Measurements from ENCODE around the gene MSH5. TPM values are rescaled to one million over a fixed set of nuclear protein-coding genes. Genes with fewer than 3 reads are reported as not detected.

The MSH5 gene
- total and polyA plus RNA-seq, 2 of the 13 experiments (the other 11 are each of a cell fraction or from before 2014, with no cell fraction given) = 10.2 to 38.7 TPM

DNA sequence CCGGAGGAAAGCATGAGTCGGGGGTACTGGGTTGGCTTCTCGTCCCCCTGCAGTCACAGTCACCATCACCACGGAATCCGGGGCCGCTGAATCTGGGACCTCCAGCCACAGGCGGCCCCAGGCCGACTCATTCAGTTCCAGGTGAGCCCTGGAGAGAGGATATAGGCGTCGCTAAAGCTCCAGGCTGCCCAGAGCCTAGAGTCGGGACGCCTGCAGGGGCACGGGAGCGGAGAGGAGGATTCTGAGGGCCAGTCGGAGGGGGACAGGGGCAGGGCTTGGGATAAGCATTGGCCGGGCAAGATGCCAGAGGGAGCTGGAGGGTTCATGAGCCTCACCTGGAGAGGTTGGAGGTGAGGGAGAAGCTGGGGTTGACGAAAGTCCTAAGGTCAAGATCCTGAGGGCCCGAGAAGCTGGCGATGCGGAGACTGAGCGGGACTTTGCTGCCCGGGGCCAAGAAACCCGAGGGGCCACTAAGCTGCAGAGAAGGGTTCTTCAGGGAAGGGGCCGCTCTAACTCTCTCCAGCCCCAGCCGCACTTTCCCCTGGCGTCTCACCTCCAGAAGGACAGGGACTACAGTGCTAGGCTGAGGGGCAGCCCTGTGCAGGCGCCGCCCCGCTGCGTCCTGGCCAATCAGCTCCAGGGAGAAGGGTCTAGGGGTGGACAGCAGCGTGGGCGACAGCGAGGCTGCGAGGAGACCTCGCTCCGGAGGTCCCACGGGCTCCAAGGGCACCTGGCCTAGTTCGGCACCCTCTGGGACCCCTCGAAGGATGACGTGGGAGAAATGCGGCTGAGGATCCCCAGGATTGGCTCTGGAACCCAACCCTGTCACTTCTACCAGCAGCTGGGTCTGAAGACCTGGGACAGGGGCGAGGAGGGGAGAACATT is 26.3 kb downstream of the MSH5 start (continued):
- TF ChIP-seq SCMH1 (CRISPR knock-in tag; IDR thresholded peaks at IDR 0.05; ENCODE audit: borderline replicate concordance) = no peak
- peak; percentile 46; the same call in 1 of the 2 replicates for TF ChIP-seq ESRRA (CRISPR knock-in tag; IDR thresholded peaks at IDR 0.05; ENCODE audit: low read depth)
- peak; percentile 55; the same call in 1 of the 2 replicates for TF ChIP-seq CHCHD3 (CRISPR knock-in tag; IDR thresholded peaks at IDR 0.05)
- TF ChIP-seq, protein P1, sequence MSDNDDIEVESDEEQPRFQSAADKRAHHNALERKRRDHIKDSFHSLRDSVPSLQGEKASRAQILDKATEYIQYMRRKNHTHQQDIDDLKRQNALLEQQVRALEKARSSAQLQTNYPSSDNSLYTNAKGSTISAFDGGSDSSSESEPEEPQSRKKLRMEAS (IDR thresholded peaks at IDR 0.05) = peak; percentile 91
- TF ChIP-seq, protein P2, sequence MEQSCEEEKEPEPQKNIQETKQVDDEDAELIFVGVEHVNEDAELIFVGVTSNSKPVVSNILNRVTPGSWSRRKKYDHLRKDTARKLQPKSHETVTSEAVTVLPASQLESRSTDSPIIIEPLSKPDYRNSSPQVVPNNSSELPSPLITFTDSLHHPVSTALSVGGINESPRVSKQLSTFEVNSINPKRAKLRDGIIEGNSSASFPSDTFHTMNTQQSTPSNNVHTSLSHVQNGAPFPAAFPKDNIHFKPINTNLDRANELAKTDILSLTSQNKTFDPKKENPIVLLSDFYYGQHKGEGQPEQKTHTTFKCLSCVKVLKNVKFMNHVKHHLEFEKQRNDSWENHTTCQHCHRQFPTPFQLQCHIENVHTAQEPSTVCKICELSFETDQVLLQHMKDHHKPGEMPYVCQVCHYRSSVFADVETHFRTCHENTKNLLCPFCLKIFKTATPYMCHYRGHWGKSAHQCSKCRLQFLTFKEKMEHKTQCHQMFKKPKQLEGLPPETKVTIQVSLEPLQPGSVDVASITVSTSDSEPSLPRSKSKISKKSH (CRISPR knock-in tag; IDR thresholded peaks at IDR 0.05; ENCODE audit: borderline replicate concordance) = peak; percentile 37; the same call in 1 of the 2 replicates
- TF ChIP-seq ZNF572 (CRISPR knock-in tag; IDR thresholded peaks at IDR 0.05) = 0 out of 2 replicates have a peak, but pooled peaks have one; percentile 45
- TF ChIP-seq CC2D1A (CRISPR knock-in tag; IDR thresholded peaks at IDR 0.05) = 0 out of 2 replicates have a peak, but pooled peaks have one; percentile 14
- TF ChIP-seq HES4 (CRISPR knock-in tag; IDR thresholded peaks at IDR 0.05; ENCODE audit: borderline replicate concordance) = no peak
- TF ChIP-seq, protein P3, sequence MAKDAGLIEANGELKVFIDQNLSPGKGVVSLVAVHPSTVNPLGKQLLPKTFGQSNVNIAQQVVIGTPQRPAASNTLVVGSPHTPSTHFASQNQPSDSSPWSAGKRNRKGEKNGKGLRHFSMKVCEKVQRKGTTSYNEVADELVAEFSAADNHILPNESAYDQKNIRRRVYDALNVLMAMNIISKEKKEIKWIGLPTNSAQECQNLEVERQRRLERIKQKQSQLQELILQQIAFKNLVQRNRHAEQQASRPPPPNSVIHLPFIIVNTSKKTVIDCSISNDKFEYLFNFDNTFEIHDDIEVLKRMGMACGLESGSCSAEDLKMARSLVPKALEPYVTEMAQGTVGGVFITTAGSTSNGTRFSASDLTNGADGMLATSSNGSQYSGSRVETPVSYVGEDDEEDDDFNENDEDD (CRISPR knock-in tag; IDR thresholded peaks at IDR 0.05; ENCODE audit: borderline replicate concordance) = peak; percentile 69; the same call in 1 of the 2 replicates
- TF ChIP-seq TBX3 (IDR thresholded peaks at IDR 0.05; ENCODE audit: borderline replicate concordance) = no peak
- peak; percentile 44; the same call in 1 of the 2 replicates for TF ChIP-seq PITX1 (CRISPR knock-in tag; IDR thresholded peaks at IDR 0.05)
- peak; percentile 79; the same call in 1 of the 2 replicates for TF ChIP-seq ATAD3A (CRISPR knock-in tag; IDR thresholded peaks at IDR 0.05)
- peak; percentile 60; the same call in 1 of the 2 replicates for TF ChIP-seq MYC (CRISPR knock-in tag; IDR thresholded peaks at IDR 0.05; ENCODE audit: borderline replicate concordance)
- TF ChIP-seq, protein P4, sequence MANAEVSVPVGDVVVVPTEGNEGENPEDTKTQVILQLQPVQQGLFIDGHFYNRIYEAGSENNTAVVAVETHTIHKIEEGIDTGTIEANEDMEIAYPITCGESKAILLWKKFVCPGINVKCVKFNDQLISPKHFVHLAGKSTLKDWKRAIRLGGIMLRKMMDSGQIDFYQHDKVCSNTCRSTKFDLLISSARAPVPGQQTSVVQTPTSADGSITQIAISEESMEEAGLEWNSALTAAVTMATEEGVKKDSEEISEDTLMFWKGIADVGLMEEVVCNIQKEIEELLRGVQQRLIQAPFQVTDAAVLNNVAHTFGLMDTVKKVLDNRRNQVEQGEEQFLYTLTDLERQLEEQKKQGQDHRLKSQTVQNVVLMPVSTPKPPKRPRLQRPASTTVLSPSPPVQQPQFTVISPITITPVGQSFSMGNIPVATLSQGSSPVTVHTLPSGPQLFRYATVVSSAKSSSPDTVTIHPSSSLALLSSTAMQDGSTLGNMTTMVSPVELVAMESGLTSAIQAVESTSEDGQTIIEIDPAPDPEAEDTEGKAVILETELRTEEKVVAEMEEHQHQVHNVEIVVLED (CRISPR knock-in tag; IDR thresholded peaks at IDR 0.05; ENCODE audit: borderline replicate concordance) = peak; percentile 63; the same call in 1 of the 2 replicates
- TF ChIP-seq RFXAP (CRISPR knock-in tag; IDR thresholded peaks at IDR 0.05; ENCODE audit: borderline replicate concordance) = 0 out of 2 replicates have a peak, but pooled peaks have one; percentile 35
- TF ChIP-seq YEATS2 (CRISPR knock-in tag; IDR thresholded peaks at IDR 0.05; ENCODE audit: borderline replicate concordance) = peak; percentile 73; the same call in 1 of the 2 replicates
- TF ChIP-seq RBFOX2 (IDR thresholded peaks at IDR 0.05; ENCODE audit: low read depth, low read length) = peak; percentile 69
- TF ChIP-seq THAP11 (CRISPR knock-in tag; IDR thresholded peaks at IDR 0.05) = peak; percentile 38; the same call in 1 of the 2 replicates
- 0 out of 2 replicates have a peak, but pooled peaks have one; percentile 15 for TF ChIP-seq ZNF724P (CRISPR knock-in tag; IDR thresholded peaks at IDR 0.05; ENCODE audit: borderline replicate concordance)

All from HepG2 (cell line).